Neural cell (in vitro differentiated cells): ENCODE measurements around the gene SGPP2.

Experiments
- CTCF ChIP-seq: fragments of 450-650 bp; IDR thresholded peaks from 2 replicates; pipeline ENCODE4 v1.5.1; 2014; ENCODE audit warnings: antibody characterized with exemption, mild to moderate bottlenecking, moderate library complexity; ENCODE audit not compliant: poor library complexity, severe bottlenecking
- EP300 ChIP-seq: fragments of 450-650 bp; conservative IDR thresholded peaks from 2 replicates; pipeline ENCODE4 v1.6.1; 2014; ENCODE audit warnings: antibody characterized with exemption, mild to moderate bottlenecking, moderate library complexity; ENCODE audit not compliant: poor library complexity, severe bottlenecking
- EZH2 ChIP-seq: fragments of 200-600, 300-800 bp; shearing (Covaris generic), sonication (generic); IDR thresholded peaks from 2 replicates; pipeline ENCODE4 v1.6.1; 2014; ENCODE audit warnings: antibody characterized with exemption, low read length, borderline replicate concordance, mild to moderate bottlenecking; ENCODE audit not compliant: insufficient read depth, poor library complexity, severe bottlenecking
- MXI1 ChIP-seq: fragments of 450-650 bp; conservative IDR thresholded peaks from 2 replicates; pipeline ENCODE4 v1.6.1; 2014; ENCODE audit warnings: antibody characterized with exemption, mild to moderate bottlenecking; ENCODE audit not compliant: poor library complexity, severe bottlenecking
- POLR2AphosphoS5 ChIP-seq: IDR thresholded peaks from 2 replicates; pipeline ENCODE4 v1.6.1; 2012
- RAD21 ChIP-seq: fragments of 450-650 bp; conservative IDR thresholded peaks from 2 replicates; pipeline ENCODE4 v1.6.1; 2014; ENCODE audit warnings: antibody characterized with exemption, mild to moderate bottlenecking, moderate library complexity

DNA sequence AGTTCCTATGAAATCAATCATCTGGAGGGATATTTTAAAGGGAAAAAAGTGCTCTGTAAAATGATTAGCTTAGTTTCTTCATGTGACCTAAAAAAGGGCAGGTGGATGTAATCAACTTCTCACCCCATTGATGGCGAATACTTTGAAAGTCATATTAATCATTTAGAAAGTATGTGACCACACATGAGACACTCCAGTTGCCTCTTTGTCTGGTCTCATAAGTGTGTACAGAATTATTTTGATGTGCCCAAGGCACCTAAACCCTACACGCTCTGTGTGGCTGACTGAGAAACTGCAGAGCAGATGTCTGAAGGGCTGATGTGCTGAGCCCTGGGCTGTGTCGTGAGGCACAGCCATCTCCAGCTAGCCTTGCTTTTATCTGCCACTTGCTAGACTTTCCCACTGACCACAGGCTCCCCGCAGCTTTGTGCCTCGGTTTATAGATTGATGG lies 26.9 kb downstream of the SGPP2 start:
- TF ChIP-seq MXI1: no peak
- TF ChIP-seq CTCF: no peak
- TF ChIP-seq RAD21: no peak
- TF ChIP-seq EP300: no peak
- TF ChIP-seq EZH2: no peak
- TF ChIP-seq POLR2AphosphoS5: no peak
